NCI-H2029 treated with DMSO at 0.1 percent for 48 hours (cell line): ENCODE data around the gene NRN1.

Experiments
- DNase-seq: peaks from one replicate; lab custom pipeline; 2025; lab: John Stamatoyannopoulos, UW

NRN1 gene

DNA sequence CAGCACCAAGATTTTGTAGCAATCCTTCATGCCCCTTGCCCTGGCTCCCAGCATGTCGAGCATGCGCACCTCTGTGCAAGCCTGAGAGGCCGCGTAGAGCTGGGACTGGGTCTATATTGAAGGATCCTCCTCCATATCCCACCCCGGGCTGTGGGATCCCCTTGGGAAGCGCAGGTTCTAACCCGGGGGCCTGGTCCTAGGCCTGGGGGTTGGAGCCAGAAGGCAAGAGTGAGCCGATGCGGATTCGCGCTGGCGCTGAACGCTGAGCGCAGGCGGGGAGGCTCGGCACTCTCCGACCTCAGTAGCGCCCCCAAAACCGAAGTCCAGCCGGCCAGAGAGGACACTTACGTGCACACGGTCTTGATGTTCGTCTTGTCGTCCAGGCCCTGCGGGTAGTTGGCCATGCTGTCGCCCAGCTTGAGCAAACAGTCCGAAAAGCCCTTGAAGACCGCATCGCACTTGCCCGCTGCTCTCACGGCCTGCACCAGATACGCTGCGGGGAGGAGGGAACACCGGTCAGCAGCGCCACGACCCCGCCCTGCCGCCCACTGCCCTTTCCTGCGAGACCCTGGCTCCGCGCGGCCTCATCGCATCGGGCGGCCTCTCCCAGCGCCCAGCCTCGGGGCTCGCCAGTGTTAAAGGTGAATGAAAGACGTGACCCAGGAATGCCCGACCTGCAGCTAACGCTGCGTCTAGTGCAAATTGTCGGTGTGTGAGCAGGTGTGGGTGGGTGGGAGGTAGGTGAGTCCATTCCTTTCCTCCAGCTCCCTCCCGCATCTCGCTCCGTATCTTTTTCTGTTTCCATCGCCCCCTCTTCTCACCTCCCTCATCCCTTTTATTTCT lies 4.5 kb downstream of the NRN1 start:
- DNase-seq, result no peak

DNA sequence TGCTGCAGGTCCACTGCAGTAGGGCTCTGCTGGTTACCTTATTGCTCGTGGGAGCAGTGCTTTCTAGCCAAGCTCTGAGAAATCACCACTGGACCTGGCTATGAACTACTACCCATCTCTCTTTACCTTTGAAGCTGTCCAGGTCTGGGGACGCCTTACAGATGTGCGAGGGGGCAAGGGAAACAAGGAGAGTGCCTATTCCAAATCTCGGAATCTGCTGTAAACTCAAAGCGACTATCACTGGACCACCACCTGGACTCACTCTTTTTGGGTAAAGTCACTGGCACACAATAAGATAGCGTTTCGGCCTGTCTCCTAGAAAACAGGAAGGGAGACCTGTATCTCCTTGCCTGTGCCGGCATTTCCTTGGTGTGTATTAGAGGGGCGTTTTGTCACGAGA lies 5.3 kb downstream of the NRN1 start:
- no peak for DNase-seq

- DNase-seq, result no peak
Measured at GRCh38 chr6:5999688-6000608, 6.8 kb downstream of the NRN1 start.

GRCh38 chr6:5998711-5999687 lies 7.7 kb downstream of the NRN1 start:
- DNase-seq, result no peak

DNA sequence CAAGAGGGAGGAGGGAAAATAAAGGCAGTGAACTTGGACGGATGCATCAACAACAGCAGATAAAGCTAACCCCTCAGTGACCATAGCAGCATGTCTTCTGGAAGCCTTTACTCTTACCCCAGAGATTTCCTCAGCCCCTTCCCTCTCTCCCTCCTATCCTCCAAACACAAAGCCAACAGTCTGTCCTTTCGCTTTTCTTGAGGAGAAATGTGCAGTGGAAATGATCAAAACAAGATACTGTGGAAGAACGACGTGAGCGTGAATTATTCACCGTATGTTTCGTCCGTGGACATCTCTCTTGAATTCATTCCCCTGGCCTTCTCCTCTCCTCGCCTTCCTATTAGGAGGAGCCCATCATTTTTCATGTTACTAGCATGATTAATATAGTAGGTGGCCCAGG lies 8.5 kb downstream of the NRN1 start:
- DNase-seq, result no peak

DNA sequence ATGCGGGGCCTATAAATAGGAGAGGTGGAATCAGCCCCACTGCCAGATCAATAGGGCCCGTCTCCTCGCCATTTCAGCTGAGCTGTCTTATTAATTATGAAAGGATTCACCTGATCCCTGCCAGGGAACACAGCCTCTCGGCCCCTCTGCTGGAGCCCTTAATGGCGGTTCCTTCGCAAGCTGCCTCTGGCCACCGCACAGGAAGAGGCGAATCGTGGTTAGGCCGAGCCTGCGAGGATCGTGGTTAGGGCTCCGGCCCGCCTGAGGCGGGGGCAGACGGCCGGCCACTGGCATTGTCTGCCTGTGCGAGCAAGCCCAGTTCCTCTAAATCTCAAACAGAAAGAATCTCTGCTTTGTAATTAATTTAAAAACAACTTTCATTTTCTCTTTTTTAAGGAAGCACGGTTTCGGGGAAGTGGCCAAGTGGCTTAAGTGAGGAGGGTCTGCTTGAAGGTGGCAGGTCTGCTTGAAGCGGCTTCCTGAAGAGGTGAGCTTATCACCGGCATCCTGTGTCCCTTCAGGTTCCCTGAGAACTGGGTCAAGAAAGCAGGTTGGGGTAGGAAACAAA lies 9.2 kb downstream of the NRN1 start:
- DNase-seq, result peak; percentile 69

GRCh38 chr6:5996714-5997419 lies 9.9 kb downstream of the NRN1 start:
- DNase-seq, result peak; percentile 39

DNA sequence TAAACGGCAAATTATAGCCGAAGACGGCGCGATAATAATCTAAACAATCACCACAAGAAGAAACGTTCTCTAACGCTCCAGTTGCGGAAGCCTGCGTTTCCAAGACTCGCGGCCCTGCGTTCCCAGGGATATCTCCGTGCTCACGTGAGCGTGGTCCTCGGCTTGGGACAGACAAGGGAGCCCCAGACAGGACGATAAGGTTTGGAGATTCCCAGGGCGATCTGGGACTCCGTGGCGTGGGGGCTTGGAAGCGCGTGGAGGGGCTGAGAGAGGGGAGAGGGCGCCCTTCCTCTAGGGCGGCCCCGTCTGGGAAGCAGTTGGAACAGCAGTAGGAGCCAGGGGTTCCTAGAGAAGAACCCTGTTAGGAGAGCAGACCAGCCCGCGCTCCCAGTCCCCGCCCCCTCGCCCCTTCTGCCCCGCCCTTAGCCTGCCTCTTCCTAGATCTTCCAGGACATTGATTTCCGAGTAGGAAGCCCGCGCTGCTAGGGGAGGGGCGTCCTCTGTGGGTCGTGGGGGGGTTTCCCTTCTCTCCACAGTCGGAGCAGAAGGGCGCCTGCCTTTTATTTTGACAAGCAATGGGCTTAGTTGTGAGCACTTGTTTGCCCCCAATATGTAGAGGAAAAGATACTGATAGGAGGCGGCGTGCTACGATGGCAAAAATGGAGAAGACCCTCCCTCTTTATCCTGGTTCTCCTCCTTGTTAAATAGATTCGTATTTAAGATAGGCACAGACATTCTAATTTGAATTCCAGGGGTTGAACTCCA lies 10.6 kb downstream of the NRN1 start:
- no peak for DNase-seq

DNA sequence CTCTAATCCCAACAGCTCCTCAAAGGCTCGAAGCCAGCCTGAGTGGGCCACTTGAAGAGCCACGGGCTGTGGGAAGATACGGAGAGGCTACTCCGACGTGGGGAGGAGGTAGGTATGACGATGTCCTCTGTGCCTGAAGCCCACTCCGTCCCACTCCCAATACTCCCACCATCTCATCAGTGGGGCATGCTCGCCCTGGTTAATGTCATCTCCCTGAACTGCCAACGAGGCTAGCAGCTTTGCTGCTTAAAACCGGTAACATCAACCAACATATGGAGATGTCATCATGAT lies 11.1 kb downstream of the NRN1 start:
- DNase-seq, result no peak

DNA sequence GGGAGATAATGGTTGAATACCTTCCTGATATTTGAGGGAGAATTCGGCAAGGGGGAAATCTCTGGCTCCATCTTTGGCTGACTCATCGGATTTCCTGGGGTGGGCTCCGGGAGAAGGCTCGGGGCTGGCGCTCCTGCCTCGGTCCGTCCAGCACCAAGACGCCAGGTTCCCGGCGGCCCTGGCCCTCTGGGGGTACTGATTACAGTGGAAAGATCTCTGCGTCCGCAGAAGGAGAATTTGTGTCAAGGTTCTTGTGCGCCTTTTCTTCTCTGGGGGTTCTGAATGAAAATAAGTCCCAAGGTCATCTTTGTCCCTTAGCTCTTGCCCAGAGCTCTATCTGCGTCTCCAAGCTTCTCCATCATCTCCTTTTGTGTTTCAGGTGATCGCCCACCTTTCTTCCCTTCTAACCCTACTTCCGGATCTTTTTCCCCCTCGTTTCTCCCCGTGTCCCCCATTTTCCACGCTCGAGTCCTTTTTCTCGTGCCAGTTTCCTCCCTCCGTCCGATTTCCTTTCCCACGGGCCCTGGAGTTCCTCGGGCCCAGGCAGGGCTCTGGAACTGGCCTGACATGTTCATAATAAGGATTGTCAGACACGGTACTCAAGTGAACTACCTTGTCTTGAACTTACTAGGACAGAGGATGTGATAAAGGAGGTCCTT lies 11.6 kb downstream of the NRN1 start:
- DNase-seq, result no peak

DNA sequence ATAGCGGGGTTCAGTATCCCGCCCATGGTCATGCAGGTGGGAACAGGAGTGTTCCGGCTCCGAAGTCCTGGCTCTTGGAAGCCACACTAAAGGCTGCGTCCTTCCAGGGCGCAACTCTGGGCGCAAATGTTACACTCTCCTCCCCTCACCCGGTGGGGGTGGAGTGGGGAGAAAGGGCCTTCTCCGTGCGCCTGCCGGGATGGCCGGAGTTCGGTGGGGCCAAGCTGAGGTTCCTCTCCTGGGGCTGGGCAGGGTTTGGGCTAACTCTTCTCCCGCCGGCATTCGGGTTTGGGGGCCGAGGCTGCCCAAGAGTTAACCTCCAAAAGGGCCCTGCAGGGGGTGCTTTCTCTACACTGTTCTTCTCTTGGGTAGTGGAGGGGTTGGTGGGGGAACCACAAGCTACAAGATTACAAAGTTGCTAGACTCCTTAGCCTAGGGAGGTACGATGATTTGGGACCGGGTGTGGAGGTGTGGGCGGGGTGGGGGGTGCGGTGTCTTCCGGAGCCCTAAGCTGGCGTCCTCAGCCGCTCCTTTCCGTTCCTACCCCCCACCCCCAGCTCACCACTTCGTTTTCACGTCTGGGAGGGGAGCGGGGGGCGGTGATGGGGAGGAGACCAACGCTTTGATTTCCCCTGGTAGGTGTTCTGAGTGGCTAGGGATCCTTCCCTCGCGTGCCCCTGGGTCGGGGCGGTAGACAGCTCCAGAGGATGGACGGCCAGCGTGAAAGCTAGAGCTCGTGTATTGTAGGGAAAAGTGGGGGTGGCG lies 12.3 kb downstream of the NRN1 start:
- DNase-seq, result no peak

DNA sequence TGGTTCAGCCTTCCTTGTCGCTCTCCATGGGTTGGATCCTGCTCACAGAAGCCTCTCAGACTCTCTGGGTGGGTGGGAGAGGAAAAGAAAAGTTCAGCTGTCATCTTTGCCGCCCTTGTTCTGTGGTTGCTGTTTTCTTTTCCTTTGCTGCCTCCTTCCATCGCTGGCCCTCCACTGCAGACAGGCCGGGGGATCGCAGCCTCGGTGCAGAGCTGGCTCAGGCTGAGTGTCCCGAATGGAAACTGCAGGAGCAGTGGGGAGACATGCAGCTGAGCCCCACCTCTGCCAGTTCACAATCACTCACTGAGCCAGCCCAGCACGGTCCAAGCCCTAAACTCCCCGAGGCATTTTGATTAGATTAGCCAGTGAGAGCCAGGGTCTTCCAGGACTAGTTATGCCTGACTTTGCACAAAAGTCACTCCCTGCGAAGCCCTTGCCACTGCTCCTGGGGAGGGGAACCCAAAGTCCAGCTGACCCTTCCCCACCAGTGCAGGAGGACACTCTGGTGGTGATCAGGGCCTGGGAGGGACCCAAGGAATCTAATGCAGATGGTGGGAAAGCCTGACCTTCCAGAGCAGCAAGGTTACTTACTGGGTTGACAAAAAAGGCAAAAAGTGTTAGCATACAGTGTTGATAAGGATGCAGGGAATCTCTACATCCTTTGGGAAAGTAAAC lies 14.0 kb downstream of the NRN1 start:
- DNase-seq, result no peak

DNA sequence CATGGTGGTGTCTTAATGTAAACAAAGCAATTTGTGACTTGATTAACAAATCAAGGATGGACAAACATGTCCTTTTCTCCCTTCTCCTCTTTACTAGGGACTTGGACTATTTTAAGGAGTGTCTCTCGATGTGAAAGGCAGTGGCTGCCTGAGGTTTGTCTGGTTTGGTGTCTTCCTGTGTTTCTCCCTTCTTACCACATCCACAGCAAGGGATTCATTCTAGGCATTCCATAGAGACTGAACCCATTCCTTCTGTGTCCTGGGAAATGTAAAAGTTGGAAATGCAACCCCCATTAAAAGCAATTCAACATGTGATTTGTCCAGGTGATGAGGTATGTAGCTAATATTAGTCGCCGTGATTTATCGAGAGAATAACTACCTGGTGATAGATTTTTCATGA lies 15.9 kb downstream of the NRN1 start:
- no peak for DNase-seq

DNA sequence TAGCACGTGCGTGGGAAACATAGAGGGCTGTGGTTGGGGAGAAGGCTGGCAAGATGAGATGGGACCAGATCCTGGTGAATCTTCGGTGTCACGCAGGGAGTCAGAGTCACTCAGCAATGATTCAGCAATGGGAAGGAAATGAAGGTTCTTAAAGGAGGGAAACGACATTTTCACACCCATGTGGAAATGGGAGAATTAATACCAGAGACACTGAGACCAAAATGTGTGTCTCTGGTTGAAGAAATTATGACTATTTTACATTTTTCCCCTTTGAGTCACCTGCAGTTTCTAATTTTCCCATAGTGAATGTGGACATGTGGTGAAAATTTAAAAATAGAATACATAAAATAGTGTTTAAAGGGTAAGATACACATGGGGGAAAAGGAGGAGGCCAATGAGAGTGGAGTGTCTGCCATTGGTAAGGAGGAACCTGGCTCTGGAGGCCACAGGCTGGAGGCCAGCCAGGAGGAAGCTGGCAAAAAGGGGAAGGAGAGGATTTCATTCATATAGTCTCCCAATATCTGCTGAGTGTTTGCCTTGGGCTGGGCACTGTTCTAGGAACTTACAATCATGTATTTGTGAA lies 17.5 kb downstream of the NRN1 start:
- DNase-seq, result peak; percentile 57

- no peak for DNase-seq
Measured at GRCh38 chr6:5986861-5987260, 19.9 kb downstream of the NRN1 start.

DNA sequence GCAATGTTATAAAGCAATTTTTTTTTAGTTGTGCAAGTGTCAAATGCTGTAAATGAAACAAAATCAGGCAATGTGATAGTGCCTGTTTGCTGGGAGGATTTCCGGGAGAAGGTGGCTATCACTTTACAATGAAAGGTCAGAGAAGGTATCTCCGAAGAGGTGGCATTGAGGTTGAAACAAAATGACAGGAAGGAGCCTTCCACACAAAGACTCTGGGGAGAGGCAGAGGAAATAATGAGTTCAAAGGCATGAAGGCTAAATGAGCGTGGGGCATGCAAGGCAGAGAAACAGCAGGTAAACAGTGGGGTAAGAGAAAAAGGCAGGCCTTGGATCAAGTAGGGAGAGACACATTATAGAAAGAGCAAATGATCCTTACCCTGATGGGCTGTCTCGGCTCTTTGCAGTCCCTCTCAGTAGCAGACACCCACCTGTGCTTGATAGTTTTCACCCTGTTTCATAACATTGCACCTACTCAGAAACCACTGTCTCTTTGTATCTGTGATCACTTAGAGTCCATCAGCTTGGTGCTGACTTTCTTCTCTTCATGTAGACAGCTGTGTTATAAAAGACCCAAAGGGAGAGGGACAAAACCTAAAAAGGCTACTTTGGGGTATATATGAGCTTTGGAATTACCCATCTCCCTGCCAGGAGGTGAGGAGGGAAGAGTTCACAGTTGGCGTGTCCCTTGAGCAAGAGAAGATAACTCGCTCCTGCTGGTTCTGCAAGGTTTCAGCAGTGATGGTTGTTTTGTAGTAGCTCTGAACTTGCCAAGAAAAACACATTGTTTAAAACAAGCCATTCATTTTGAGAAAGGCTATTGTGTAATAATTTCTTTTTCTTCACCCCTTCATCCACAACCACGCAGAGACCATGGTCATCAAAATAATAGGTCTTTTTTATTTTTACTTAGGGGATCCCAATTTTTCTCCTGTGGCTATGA lies 22.3 kb downstream of the NRN1 start:
- no peak for DNase-seq
